ENCODE results near the gene AAGAB. TPM values are rescaled to one million over a fixed set of nuclear protein-coding genes. Genes with fewer than 3 reads are reported as not detected.

AAGAB gene
- total RNA-seq, 3 donors from 2014 or later (not counting 1 experiment from before 2014, with no cell fraction given) = 41.1 to 44.3 (median 42.5) TPM

GRCh38 chr15:67227431-67227830, 27.0 kb downstream of the AAGAB start:
- intact Hi-C loops (cut with micrococcal nuclease) = no loop called here
- no CpG with 5 or more reads among the region's 1 CpG for WGBS (ENCODE audit: insufficient coverage)
- H3K27me3 Mint-ChIP-seq (ENCODE audit: low read depth in 2 of 2) = no peaks in the 10 kb centered on the region
- ATAC-seq (no peak), DNase-seq (no peak)
- no peaks in the 10 kb centered on the region for H3K9me3 Mint-ChIP-seq
- Histone ChIP-seq H3K27me3 (ENCODE audit: control insufficient read depth, insufficient read depth, low read length) (no peaks in the 10 kb centered on the region), H3K4me1 (ENCODE audit: control insufficient read depth, insufficient read depth, low read length) (no peaks in the 10 kb centered on the region), H3K9me3 (ENCODE audit: control insufficient read depth, insufficient read depth, low read length) (no peaks in the 10 kb centered on the region), H3K27ac (ENCODE audit: low read length) (no peak overlapping the region), H3K4me3 (ENCODE audit: low read length) (no peak overlapping the region), H3K36me3 (ENCODE audit: control insufficient read depth, insufficient read depth, low read length) (peaks cover 26% of the 10 kb centered on the region)
- H3K4me3 Mint-ChIP-seq = no peak overlapping the region
- no peak for TF ChIP-seq CTCF (IDR thresholded peaks at IDR 0.05)
- H3K4me1 Mint-ChIP-seq = peaks cover 8 to 11% of the 10 kb centered on the region in 2 donors
- H3K27ac Mint-ChIP-seq = no peak overlapping the region
- peaks cover 26% of the 10 kb centered on the region for H3K36me3 Mint-ChIP-seq

GRCh38 chr15:67225336-67225735, 29.1 kb downstream of the AAGAB start:
- H3K36me3 Mint-ChIP-seq = peaks cover 7% of the 10 kb centered on the region
- WGBS (ENCODE audit: insufficient coverage) = no CpG with 5 or more reads among the region's 2 CpGs
- no peak overlapping the region for H3K4me3 ChIP-seq (ENCODE audit: low read length)
- H3K36me3 ChIP-seq (ENCODE audit: control insufficient read depth, insufficient read depth, low read length) = peaks cover 10% of the 10 kb centered on the region
- no peaks in the 10 kb centered on the region for H3K9me3 Mint-ChIP-seq
- H3K9me3 ChIP-seq (ENCODE audit: control insufficient read depth, insufficient read depth, low read length) = no peaks in the 10 kb centered on the region
- no peak for TF ChIP-seq CTCF (IDR thresholded peaks at IDR 0.05)
- intact Hi-C loops (cut with micrococcal nuclease) = no loop called here
- H3K4me1 Mint-ChIP-seq = peaks cover 8 to 11% of the 10 kb centered on the region in 2 donors
- H3K27ac Mint-ChIP-seq = no peak overlapping the region
- H3K4me1 ChIP-seq (ENCODE audit: control insufficient read depth, insufficient read depth, low read length) = no peaks in the 10 kb centered on the region
- no peaks in the 10 kb centered on the region for H3K27me3 ChIP-seq (ENCODE audit: control insufficient read depth, insufficient read depth, low read length)
- H3K27me3 Mint-ChIP-seq (ENCODE audit: low read depth in 2 of 2) = no peaks in the 10 kb centered on the region
- no peak overlapping the region for H3K4me3 Mint-ChIP-seq
- H3K27ac ChIP-seq (ENCODE audit: low read length) = no peak overlapping the region
- DNase-seq = no peak
- ATAC-seq = no peak

- DNase-seq (no peak), ATAC-seq (no peak)
- Histone ChIP-seq H3K9me3 (ENCODE audit: control insufficient read depth, insufficient read depth, low read length) (no peaks in the 10 kb centered on the region), H3K4me1 (ENCODE audit: control insufficient read depth, insufficient read depth, low read length) (no peaks in the 10 kb centered on the region), H3K36me3 (ENCODE audit: control insufficient read depth, insufficient read depth, low read length) (peaks cover 9% of the 10 kb centered on the region), H3K27ac (ENCODE audit: low read length) (no peak overlapping the region), H3K4me3 (ENCODE audit: low read length) (no peak overlapping the region), H3K27me3 (ENCODE audit: control insufficient read depth, insufficient read depth, low read length) (no peaks in the 10 kb centered on the region)
- H3K4me3 Mint-ChIP-seq = no peak overlapping the region
- H3K9me3 Mint-ChIP-seq = no peaks in the 10 kb centered on the region
- no peaks in the 10 kb centered on the region for H3K27me3 Mint-ChIP-seq (ENCODE audit: low read depth in 2 of 2)
- TF ChIP-seq CTCF (IDR thresholded peaks at IDR 0.05) = no peak
- intact Hi-C loops (cut with micrococcal nuclease) = no loop called here
- no peak overlapping the region for H3K27ac Mint-ChIP-seq
- peaks cover 8 to 11% of the 10 kb centered on the region in 2 donors for H3K4me1 Mint-ChIP-seq
- peaks cover 7% of the 10 kb centered on the region for H3K36me3 Mint-ChIP-seq
- 97% methylated on average over 3 of the region's 3 CpGs for WGBS (ENCODE audit: insufficient coverage)
These were observed 29.6 kb downstream of the AAGAB start for GRCh38 chr15:67224889-67225288.

- TF ChIP-seq CTCF (IDR thresholded peaks at IDR 0.05) = no peak
- Mint-ChIP-seq H3K27ac (no peak overlapping the region), H3K36me3 (no peaks in the 10 kb centered on the region), H3K9me3 (no peaks in the 10 kb centered on the region), H3K4me1 (peaks cover 0 to 12% of the 10 kb centered on the region in 2 donors), H3K4me3 (no peak overlapping the region), H3K27me3 (ENCODE audit: low read depth in 2 of 2) (no peaks in the 10 kb centered on the region)
- no peaks in the 10 kb centered on the region for H3K4me1 ChIP-seq (ENCODE audit: control insufficient read depth, insufficient read depth, low read length)
- H3K27me3 ChIP-seq (ENCODE audit: control insufficient read depth, insufficient read depth, low read length) = no peaks in the 10 kb centered on the region
- no peaks in the 10 kb centered on the region for H3K9me3 ChIP-seq (ENCODE audit: control insufficient read depth, insufficient read depth, low read length)
- intact Hi-C loops (cut with micrococcal nuclease) = no loop called here
- H3K27ac ChIP-seq (ENCODE audit: low read length) = no peak overlapping the region
- H3K4me3 ChIP-seq (ENCODE audit: low read length) = no peak overlapping the region
- WGBS (ENCODE audit: insufficient coverage) = 100% methylated on average over 2 of the region's 2 CpGs
- no peak for DNase-seq
- ATAC-seq = no peak
- peaks cover 8% of the 10 kb centered on the region for H3K36me3 ChIP-seq (ENCODE audit: control insufficient read depth, insufficient read depth, low read length)
These were observed 35.2 kb downstream of the AAGAB start for GRCh38 chr15:67219288-67219687.

All from natural killer cell (primary cell).